Endothelial cell of umbilical vein (primary cell): ENCODE measurements around the gene SEMA7A. TPM values are rescaled to one million over a fixed set of nuclear protein-coding genes. Genes with fewer than 3 reads are reported as not detected.

ENCODE experiments used
- BruUV-seq: library from RNA; stranded (reverse); fragments of 400-500 nt; replicated peaks from 2 replicates; lab custom pipeline; 2021; lab: Mats Ljungman, UMichigan
- CTCF ChIA-PET: fragments of 300-600, 350-600 bp; sonication (Branson Sonifier 250); formaldehyde crosslinking; loops from one replicate; lab custom pipeline; 2021; ENCODE audit warnings: antibody characterized with exemption, inconsistent platforms; lab: Charles Lee
- POLR2A ChIA-PET: fragments of 300-600, 350-600 bp; sonication (Branson Sonifier 250); formaldehyde crosslinking; loops from one replicate; lab custom pipeline; 2021; ENCODE audit warnings: antibody characterized with exemption, inconsistent platforms; lab: Charles Lee
- DNase-seq: peaks from one replicate; pipeline ENCODE4 v3.0.0-alpha.2; 2011; ENCODE audit warnings: low read depth, low spot score
- FAIRE-seq: peaks from 2 replicates; lab custom pipeline; 2011; peaks lifted over from hg19 to GRCh38; lab: Jason Lieb, UNC
- H2AFZ ChIP-seq: 2 replicates; pipeline ENCODE4 v1.6.0; 2012; ENCODE audit warnings: low read depth, low read length, control low read depth, inconsistent platforms
- H3K27ac ChIP-seq: 2 replicates; pipeline ENCODE4 v1.5.1; 2011; ENCODE audit warnings: low read depth, mild to moderate bottlenecking, control low read depth, low read length, moderate library complexity; ENCODE audit not compliant: insufficient read depth
- H3K27me3 ChIP-seq, 2 experiments: 2 replicates each; pipeline versions ENCODE4 v1.6.0 to v1.6.1; 2011; ENCODE audit warnings: low read length in 2 of 2, mixed read lengths in 1 of 2; ENCODE audit not compliant: control insufficient read depth in 2 of 2, insufficient read depth in 2 of 2
- H3K36me3 ChIP-seq, 2 experiments: 2 replicates in 1 of 2; 3 replicates in 1 of 2; pipeline ENCODE4 v1.5.1; 2011; ENCODE audit warnings: low read length in 2 of 2, mild to moderate bottlenecking in 1 of 2, moderate library complexity in 1 of 2; ENCODE audit not compliant: control insufficient read depth in 2 of 2, insufficient read depth in 2 of 2; ENCODE audit errors: extremely low read depth in 1 of 2
- H3K4me1 ChIP-seq: 3 replicates; pipeline ENCODE4 v1.5.1; 2011; ENCODE audit warnings: mild to moderate bottlenecking, low read length; ENCODE audit not compliant: control insufficient read depth, insufficient read depth; ENCODE audit errors: extremely low read depth
- H3K4me2 ChIP-seq: 2 replicates; pipeline ENCODE4 v1.6.1; 2011; ENCODE audit warnings: low read length, control low read depth, mixed read lengths; ENCODE audit not compliant: insufficient read depth
- H3K4me3 ChIP-seq, 3 experiments: fragments of 200-600 bp in 1 of 3; sonication (generic), shearing (Covaris generic) in 1 of 3; replicated peaks in 1 of 3; 2 replicates each; pipeline ENCODE4 v1.5.1; 2011 to 2016; ENCODE audit warnings: control low read depth in 3 of 3, low read length in 3 of 3, mild to moderate bottlenecking in 2 of 3, inconsistent platforms in 1 of 3, low read depth in 1 of 3, moderate library complexity in 1 of 3; ENCODE audit not compliant: insufficient read depth in 1 of 3
- H3K79me2 ChIP-seq: 2 replicates; pipeline ENCODE4 v1.6.0; 2012; ENCODE audit warnings: low read length, inconsistent platforms; ENCODE audit not compliant: control insufficient read depth, insufficient read depth
- H3K9ac ChIP-seq: replicated peaks from 2 replicates; pipeline ENCODE3; 2011; ENCODE audit warnings: low read length, control low read depth; ENCODE audit not compliant: insufficient read depth; ENCODE audit errors: extremely low read depth
- H3K9me1 ChIP-seq: replicated peaks from 3 replicates; pipeline ENCODE4 v1.6.0; 2011; ENCODE audit warnings: mild to moderate bottlenecking, low read length; ENCODE audit not compliant: control insufficient read depth, insufficient read depth; ENCODE audit errors: extremely low read depth
- H3K9me3 ChIP-seq: replicated peaks from 2 replicates; pipeline ENCODE4 v1.5.1; 2012; ENCODE audit warnings: low read length, inconsistent platforms; ENCODE audit not compliant: control insufficient read depth, insufficient read depth
- H4K20me1 ChIP-seq: replicated peaks from 2 replicates; pipeline ENCODE3; 2011; ENCODE audit warnings: mild to moderate bottlenecking, low read length; ENCODE audit not compliant: control insufficient read depth, insufficient read depth; ENCODE audit errors: extremely low read depth
- EZH2 ChIP-seq: IDR thresholded peaks from 2 replicates; pipeline ENCODE4 v1.6.1; 2012; ENCODE audit warnings: borderline replicate concordance, low read depth, mild to moderate bottlenecking, moderate library complexity, low read length, inconsistent platforms; ENCODE audit not compliant: severe bottlenecking
- FOS ChIP-seq: IDR thresholded peaks from 2 replicates; pipeline ENCODE4 v1.6.1; 2011; ENCODE audit warnings: mild to moderate bottlenecking, low read length, moderate library complexity, borderline replicate concordance; ENCODE audit not compliant: insufficient read depth
- GATA2 ChIP-seq: IDR thresholded peaks from 2 replicates; pipeline ENCODE4 v1.7.0; 2011; ENCODE audit warnings: low read depth, mild to moderate bottlenecking, moderate library complexity, mixed read lengths, low read length; ENCODE audit not compliant: insufficient read length, insufficient read depth
- JUN ChIP-seq: IDR thresholded peaks from 2 replicates; pipeline ENCODE4 v1.6.1; 2011; ENCODE audit warnings: borderline replicate concordance, low read depth; ENCODE audit not compliant: insufficient read length, insufficient read depth
- MYC ChIP-seq: IDR thresholded peaks from one replicate; pipeline ENCODE4 v1.6.1; 2011; ENCODE audit warnings: mild to moderate bottlenecking, low read depth, low read length
- POLR2A ChIP-seq: IDR thresholded peaks from 2 replicates; pipeline ENCODE4 v1.6.1; 2012; ENCODE audit warnings: low read depth, mild to moderate bottlenecking, control low read depth, low read length
- POLR2AphosphoS5 ChIP-seq: IDR thresholded peaks from 2 replicates; pipeline ENCODE4 v1.6.1; 2012; ENCODE audit warnings: low read depth, mild to moderate bottlenecking, control low read depth, low read length, moderate library complexity; ENCODE audit not compliant: insufficient read depth
- dilution Hi-C: fragments of 300-500 bp; cut with MboI; formaldehyde crosslinking; loops from one replicate; pipeline ENCODE4 v1.15.0; 2019; ENCODE audit warnings: low sequenced_read_pairs; ENCODE audit not compliant: extremely low pct_ligation_motif_present
- intact Hi-C: fragments of 100-400 bp; cut with micrococcal nuclease; formaldehyde crosslinking; loops from one replicate; pipeline ENCODE4 v1.10.0; 2022
- polyA plus RNA-seq, 4 experiments: library from polyadenylated mRNA; depleted of rRNA in 3 of 4; stranded (reverse) in 3 of 4; unstranded in 1 of 4; fragments of >200 nt; gene quantifications; 2 replicates each; pipeline versions ENCODE4 v1.2.1 to v1.2.3, GENCODE V29; 2011 to 2012; ENCODE audit warnings: missing spikeins in 1 of 4
- total RNA-seq: library from RNA; stranded (reverse); gene quantifications from 2 replicates; pipeline ENCODE4 v1.2.3, GENCODE V29; 2021
- TF ChIP-seq, protein P1 (sequence below), 2 donors: IDR thresholded peaks; 1 replicate in 1 of 2; 2 replicates in 1 of 2; pipeline ENCODE4 v1.5.1; 2011; ENCODE audit warnings: low read length in 2 of 2, mild to moderate bottlenecking in 2 of 2, moderate library complexity in 2 of 2, control low read depth in 1 of 2, inconsistent platforms in 1 of 2, low read depth in 1 of 2; ENCODE audit not compliant: insufficient read depth in 1 of 2; ENCODE audit errors: extremely low read depth in 1 of 2
- TF ChIP-seq, protein P2 (sequence below): IDR thresholded peaks from 2 replicates; pipeline ENCODE4 v1.6.1; 2011; ENCODE audit not compliant: insufficient read depth, insufficient read length

The SEMA7A gene
- total and polyA plus RNA-seq, 2 donors (not counting 3 experiments of a cell fraction or from before 2014, with no cell fraction given) = 1.7 to 2.0 TPM

DNA sequence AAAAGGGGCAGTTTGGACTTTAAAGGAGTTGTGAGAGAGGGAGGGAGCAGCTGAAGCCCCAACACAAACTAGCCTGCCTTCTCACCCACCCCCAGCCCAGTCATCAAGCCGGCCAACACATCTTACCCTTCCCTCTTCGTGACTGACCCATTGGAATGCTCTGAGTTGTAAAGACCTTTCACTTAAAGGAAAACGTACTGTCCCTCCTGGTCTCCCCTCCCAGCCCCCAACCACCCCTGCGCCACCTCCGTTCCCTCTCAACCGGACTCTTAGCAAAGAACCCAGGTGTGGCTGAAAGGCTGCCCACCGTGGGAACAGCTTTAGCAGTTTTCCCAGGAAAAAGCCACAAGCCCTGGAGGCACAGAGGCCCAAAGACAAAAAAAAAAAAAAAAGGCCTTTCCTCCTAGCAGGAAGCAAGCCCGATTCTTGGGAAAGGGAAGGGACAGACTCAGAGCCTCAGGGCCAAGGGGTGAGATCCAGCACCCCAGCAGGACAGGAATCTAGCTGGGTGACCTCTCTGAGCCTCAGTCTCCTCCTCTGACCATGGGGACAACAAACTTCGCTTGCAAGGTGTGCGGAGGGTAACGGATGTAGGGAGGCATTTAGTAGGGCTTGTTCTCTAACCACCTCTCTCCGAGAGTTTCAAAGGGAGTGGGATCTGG is 68.7 kb downstream of the SEMA7A start:
- H3K36me3 ChIP-seq = no peaks in the 10 kb centered on the region
- ChIA-PET POLR2A (no interaction called here), CTCF (no interaction called here)
- no TSS peak for BruUV-seq
- no peak overlapping the region for H3K4me3 ChIP-seq
- no peaks in the 10 kb centered on the region for H4K20me1 ChIP-seq
- H2AFZ ChIP-seq = peak overlapping the region; percentile 90
- H3K4me2 ChIP-seq = no peak overlapping the region
- DNase-seq (no peak), FAIRE-seq (no peak)
- no peaks in the 10 kb centered on the region for H3K9me1 ChIP-seq
- H3K4me1 ChIP-seq = peaks cover 3% of the 10 kb centered on the region
- H3K9me3 ChIP-seq = no peaks in the 10 kb centered on the region
- TF ChIP-seq GATA2 = no peak
- no peak for TF ChIP-seq EZH2
- no peak for TF ChIP-seq JUN
- no peak for TF ChIP-seq POLR2AphosphoS5
- TF ChIP-seq, protein P1, sequence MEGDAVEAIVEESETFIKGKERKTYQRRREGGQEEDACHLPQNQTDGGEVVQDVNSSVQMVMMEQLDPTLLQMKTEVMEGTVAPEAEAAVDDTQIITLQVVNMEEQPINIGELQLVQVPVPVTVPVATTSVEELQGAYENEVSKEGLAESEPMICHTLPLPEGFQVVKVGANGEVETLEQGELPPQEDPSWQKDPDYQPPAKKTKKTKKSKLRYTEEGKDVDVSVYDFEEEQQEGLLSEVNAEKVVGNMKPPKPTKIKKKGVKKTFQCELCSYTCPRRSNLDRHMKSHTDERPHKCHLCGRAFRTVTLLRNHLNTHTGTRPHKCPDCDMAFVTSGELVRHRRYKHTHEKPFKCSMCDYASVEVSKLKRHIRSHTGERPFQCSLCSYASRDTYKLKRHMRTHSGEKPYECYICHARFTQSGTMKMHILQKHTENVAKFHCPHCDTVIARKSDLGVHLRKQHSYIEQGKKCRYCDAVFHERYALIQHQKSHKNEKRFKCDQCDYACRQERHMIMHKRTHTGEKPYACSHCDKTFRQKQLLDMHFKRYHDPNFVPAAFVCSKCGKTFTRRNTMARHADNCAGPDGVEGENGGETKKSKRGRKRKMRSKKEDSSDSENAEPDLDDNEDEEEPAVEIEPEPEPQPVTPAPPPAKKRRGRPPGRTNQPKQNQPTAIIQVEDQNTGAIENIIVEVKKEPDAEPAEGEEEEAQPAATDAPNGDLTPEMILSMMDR (IDR thresholded peaks at IDR 0.05; ENCODE audit: extremely low read depth in 1 of 2, insufficient read depth in 1 of 2, low read depth in 1 of 2, low read length in 2 of 2) = no peak
- no peak for TF ChIP-seq POLR2A
- TF ChIP-seq FOS = no peak
- TF ChIP-seq MYC = no peak
- TF ChIP-seq, protein P2, sequence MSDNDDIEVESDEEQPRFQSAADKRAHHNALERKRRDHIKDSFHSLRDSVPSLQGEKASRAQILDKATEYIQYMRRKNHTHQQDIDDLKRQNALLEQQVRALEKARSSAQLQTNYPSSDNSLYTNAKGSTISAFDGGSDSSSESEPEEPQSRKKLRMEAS = no peak
- dilution Hi-C loops = no loop called here
- H3K79me2 ChIP-seq = no peaks in the 10 kb centered on the region
- no peak overlapping the region for H3K9ac ChIP-seq
- intact Hi-C loops = no loop called here
- no peak overlapping the region for H3K27ac ChIP-seq
- peaks cover 12 to 15% of the 10 kb centered on the region in 2 experiments for H3K27me3 ChIP-seq
